H1 (cell line): Measurements from ENCODE around the gene FBXL14. TPM values are rescaled to one million over a fixed set of nuclear protein-coding genes. Genes with fewer than 3 reads are reported as not detected.
"Not testable (repeated sequence)": the region's sequence is repeated elsewhere in the genome, so short reads cannot be mapped to it uniquely, and the experiment has no call there.

Experiments used
- CTCF ChIA-PET: fragments of 300-600 bp; sonication (Branson Sonifier 250); formaldehyde crosslinking; loops from one replicate; lab custom pipeline; 2021; ENCODE audit not compliant: partially characterized antibody; lab: Charles Lee
- POLR2A ChIA-PET: fragments of 300-600 bp; sonication (Branson Sonifier 250); formaldehyde crosslinking; loops from one replicate; lab custom pipeline; 2021; ENCODE audit warnings: inconsistent platforms; ENCODE audit not compliant: partially characterized antibody; lab: Charles Lee
- DNase-seq, 2 experiments: peaks; one replicate each; pipeline versions ENCODE4 v3.0.0 to v3.0.0-alpha.2; 2010 to 2022; ENCODE audit warnings: low spot score in 2 of 2, low read depth in 1 of 2, mixed read lengths in 1 of 2
- FAIRE-seq: peaks from 2 replicates; lab custom pipeline; 2011; peaks lifted over from hg19 to GRCh38; lab: Jason Lieb, UNC
- H2AFZ ChIP-seq: 2 replicates; pipeline ENCODE4 v1.8.1; 2012; ENCODE audit warnings: low read length, inconsistent platforms
- H2AK5ac ChIP-seq: 2 replicates; pipeline ENCODE4 v1.6.1; 2013; ENCODE audit warnings: low read depth, low read length
- H2BK120ac ChIP-seq: replicated peaks from 2 replicates; pipeline ENCODE3; 2013; ENCODE audit warnings: low read depth, low read length, inconsistent platforms
- H2BK12ac ChIP-seq: 2 replicates; pipeline ENCODE4 v1.6.1; 2013; ENCODE audit warnings: low read depth, low read length
- H2BK15ac ChIP-seq: 2 replicates; pipeline ENCODE4 v1.6.1; 2013; ENCODE audit warnings: low read length
- H2BK20ac ChIP-seq: 2 replicates; pipeline ENCODE4 v1.6.1; 2013; ENCODE audit warnings: low read length
- H2BK5ac ChIP-seq: 2 replicates; pipeline ENCODE4 v1.6.1; 2013; ENCODE audit warnings: low read depth, low read length
- H3K14ac ChIP-seq: 2 replicates; pipeline ENCODE4 v1.6.1; 2013; ENCODE audit warnings: inconsistent platforms; ENCODE audit not compliant: insufficient read length
- H3K18ac ChIP-seq: 2 replicates; pipeline ENCODE4 v1.6.1; 2013; ENCODE audit warnings: low read length; ENCODE audit errors: extremely low read depth
- H3K23ac ChIP-seq: 2 replicates; pipeline ENCODE4 v1.6.1; 2013; ENCODE audit warnings: inconsistent platforms; ENCODE audit not compliant: insufficient read length
- H3K23me2 ChIP-seq: 2 replicates; pipeline ENCODE4 v1.6.1; 2013; ENCODE audit warnings: low read depth, low read length
- H3K27ac ChIP-seq: 2 replicates; pipeline ENCODE4 v1.6.1; 2011; ENCODE audit warnings: low read depth, low read length, inconsistent platforms
- H3K27me3 ChIP-seq, 4 experiments: replicated peaks in 1 of 4; 1 replicate in 1 of 4; 2 replicates in 3 of 4; pipeline versions ENCODE4 v1.6.1 to v1.8.1; 2011 to 2013; ENCODE audit warnings: low read length in 3 of 4, mild to moderate bottlenecking in 3 of 4, inconsistent platforms in 2 of 4, mixed read lengths in 2 of 4, moderate library complexity in 1 of 4; ENCODE audit not compliant: control insufficient read depth in 3 of 4, insufficient read depth in 3 of 4; ENCODE audit errors: extremely low read depth in 1 of 4
- H3K36me3 ChIP-seq, 4 experiments: 2 replicates each; pipeline versions ENCODE4 v1.6.1 to v1.8.1; 2011 to 2013; ENCODE audit warnings: mild to moderate bottlenecking in 4 of 4, low read length in 3 of 4, moderate library complexity in 2 of 4, control low read depth in 1 of 4, inconsistent platforms in 1 of 4; ENCODE audit not compliant: insufficient read depth in 4 of 4, control insufficient read depth in 2 of 4
- H3K4ac ChIP-seq: replicated peaks from 2 replicates; pipeline ENCODE3; 2013; ENCODE audit warnings: low read length, low read depth, mixed read lengths, inconsistent platforms; ENCODE audit not compliant: insufficient read length
- H3K4me1 ChIP-seq, 4 experiments: replicated peaks in 1 of 4; 1 replicate in 1 of 4; 2 replicates in 3 of 4; pipeline versions ENCODE4 v1.6.1 to v1.8.1; 2011 to 2013; ENCODE audit warnings: low read length in 3 of 4, inconsistent platforms in 2 of 4, mixed read lengths in 1 of 4; ENCODE audit not compliant: insufficient read depth in 4 of 4, control insufficient read depth in 3 of 4
- H3K4me2 ChIP-seq, 2 experiments: 2 replicates each; pipeline versions ENCODE4 v1.6.1 to v1.8.1; 2011 to 2013; ENCODE audit warnings: low read depth in 2 of 2, low read length in 2 of 2, control low read depth in 1 of 2, inconsistent platforms in 1 of 2, mild to moderate bottlenecking in 1 of 2; ENCODE audit not compliant: insufficient read depth in 1 of 2
- H3K4me3 ChIP-seq, 4 experiments: fragments of 200-600, 300-600 bp in 1 of 4; sonication (generic), shearing (Covaris generic), sonication (Bioruptor Twin) in 1 of 4; 2 replicates each; pipeline versions ENCODE4 v1.5.1 to v1.8.1; 2011 to 2016; ENCODE audit warnings: low read length in 4 of 4, low read depth in 3 of 4, control low read depth in 2 of 4, inconsistent platforms in 2 of 4, mild to moderate bottlenecking in 2 of 4, mixed read lengths in 1 of 4, moderate library complexity in 1 of 4; ENCODE audit not compliant: insufficient read depth in 2 of 4; ENCODE audit errors: extremely low read depth in 1 of 4
- H3K56ac ChIP-seq: replicated peaks from 2 replicates; pipeline ENCODE3; 2013; ENCODE audit warnings: low read depth, mild to moderate bottlenecking, mixed read lengths, low read length, inconsistent platforms; ENCODE audit not compliant: insufficient read length
- H3K79me1 ChIP-seq: 2 replicates; pipeline ENCODE4 v1.6.1; 2013; ENCODE audit warnings: low read depth, low read length, control low read depth
- H3K79me2 ChIP-seq, 2 experiments: 2 replicates each; pipeline versions ENCODE4 v1.6.1 to v1.8.1; 2012 to 2013; ENCODE audit warnings: low read length in 2 of 2, mild to moderate bottlenecking in 2 of 2, inconsistent platforms in 1 of 2; ENCODE audit not compliant: insufficient read depth in 2 of 2, control insufficient read depth in 1 of 2
- H3K9ac ChIP-seq, 4 experiments: replicated peaks in 1 of 4; 1 replicate in 1 of 4; 2 replicates in 3 of 4; pipeline versions ENCODE4 v1.6.1 to v1.8.1; 2011 to 2013; ENCODE audit warnings: low read depth in 3 of 4, low read length in 3 of 4, control low read depth in 2 of 4, mild to moderate bottlenecking in 2 of 4, moderate library complexity in 2 of 4, inconsistent platforms in 1 of 4; ENCODE audit errors: extremely low read depth in 1 of 4
- H3K9me3 ChIP-seq, 2 experiments: 2 replicates each; pipeline versions ENCODE4 v1.6.1 to v1.8.1; 2012 to 2013; ENCODE audit warnings: mild to moderate bottlenecking in 2 of 2, moderate library complexity in 2 of 2, control low read depth in 1 of 2, inconsistent platforms in 1 of 2, low read depth in 1 of 2, low read length in 1 of 2, mixed read lengths in 1 of 2; ENCODE audit not compliant: insufficient read depth in 2 of 2
- H4K20me1 ChIP-seq, 2 experiments: replicated peaks in 1 of 2; 2 replicates each; pipeline versions ENCODE3 to v1.8.1; 2011 to 2013; ENCODE audit warnings: inconsistent platforms in 2 of 2, low read length in 2 of 2, mild to moderate bottlenecking in 1 of 2; ENCODE audit not compliant: insufficient read depth in 2 of 2, control insufficient read depth in 1 of 2
- H4K5ac ChIP-seq: 2 replicates; pipeline ENCODE4 v1.6.1; 2013; ENCODE audit warnings: low read length, low read depth, mixed read lengths, inconsistent platforms; ENCODE audit not compliant: insufficient read length
- H4K8ac ChIP-seq: 2 replicates; pipeline ENCODE4 v1.8.0; 2013; ENCODE audit warnings: mild to moderate bottlenecking, moderate library complexity, low read length, inconsistent platforms; ENCODE audit not compliant: insufficient read depth; ENCODE audit errors: extremely low read depth
- H4K91ac ChIP-seq: replicated peaks from 2 replicates; pipeline ENCODE3; 2013; ENCODE audit warnings: low read length, mixed read lengths, inconsistent platforms; ENCODE audit not compliant: insufficient read length
- WGBS, 2 experiments: shearing (Covaris generic) in 1 of 2; methylation state at CpG; one replicate each; pipeline versions ENCODE4 v1.1.6 to v1.1.7; 2013 to 2015; ENCODE audit warnings: low lambda C conversion rate in 2 of 2, mixed read lengths in 2 of 2, inconsistent platforms in 1 of 2, low coverage in 1 of 2, missing lambda C conversion rate in 1 of 2; ENCODE audit not compliant: insufficient replicate concordance in 2 of 2, insufficient coverage in 1 of 2, insufficient read length in 1 of 2; ENCODE audit errors: extremely low coverage in 1 of 2, missing lambda C conversion rate in 1 of 2; 5-methylcytosine and 5-hydroxymethylcytosine counted together
- polyA plus RNA-seq, 7 experiments: library from polyadenylated mRNA; depleted of rRNA in 3 of 7; stranded (reverse) in 5 of 7; unstranded in 2 of 7; fragments of >200 nt in 5 of 7; fragments of 200-250 nt in 2 of 7; gene quantifications; 1 replicate in 5 of 7; 2 replicates in 1 of 7; 4 replicates in 1 of 7; pipeline versions ENCODE4 v1.2.1 to v1.2.3, GENCODE V29; 2011 to 2013; ENCODE audit warnings: missing spikeins in 2 of 7, mixed read lengths in 2 of 7
- total RNA-seq: library from RNA; stranded (reverse); fragmentation: NEBNext Ultra II Directional; extraction: Animal tissue kit (Norgen Biotek cat#: 25700); gene quantifications from 2 replicates; pipeline ENCODE4 v1.2.1, GENCODE V29; 2021

Gene FBXL14
- total and polyA plus RNA-seq, 2 of the 8 experiments (the other 6 are each of a cell fraction or from before 2014, with no cell fraction given), result 5.5 to 9.6 TPM

- not testable (repeated sequence) for H3K79me1 ChIP-seq
- CTCF ChIA-PET, result interaction anchor here (2.0 kb wide), 1 partner anchor 47 kb away, joined by 4 read pairs; no protein-coding TSS in a partner anchor
These were observed 36.3 kb downstream of the FBXL14 start for GRCh38 chr12:1558108-1558507.

More at GRCh38 chr12:1558108-1558507, 36.3 kb downstream of the FBXL14 start:
- H3K36me3 ChIP-seq, H2BK12ac ChIP-seq, POLR2A ChIA-PET, H3K79me2 ChIP-seq, H2AFZ ChIP-seq, H3K23ac ChIP-seq, H4K20me1 ChIP-seq, H2BK15ac ChIP-seq, H4K8ac ChIP-seq, H3K56ac ChIP-seq, H3K9me3 ChIP-seq, H4K5ac ChIP-seq, H3K27me3 ChIP-seq, H3K9ac ChIP-seq, H3K23me2 ChIP-seq, H3K4me2 ChIP-seq, H4K91ac ChIP-seq, H2BK5ac ChIP-seq, H3K18ac ChIP-seq, H2BK20ac ChIP-seq, H2AK5ac ChIP-seq, H2BK120ac ChIP-seq, H3K14ac ChIP-seq, H3K4ac ChIP-seq, H3K4me1 ChIP-seq, FAIRE-seq, DNase-seq, H3K4me3 ChIP-seq, H3K27ac ChIP-seq: not testable (repeated sequence)
- WGBS, 2 experiments, result 83% methylated on average over 15 of the region's 15 CpGs; no CpG with 5 or more reads in 1 of the 2 experiments
